NCI-H146 treated with DMSO at 0.1 percent for 48 hours (cell line): ENCODE data around the gene SLC28A1.

Source experiments
- DNase-seq: peaks from one replicate; lab custom pipeline; 2025; ENCODE audit not compliant: unreplicated experiment; lab: John Stamatoyannopoulos, UW

SLC28A1 gene

GRCh38 chr15:84988909-84989644 lies 104.6 kb downstream of the SLC28A1 start:
- DNase-seq = no peak

GRCh38 chr15:84990507-84990906 lies 106.0 kb downstream of the SLC28A1 start:
- no peak for DNase-seq

- DNase-seq = no peak
These were observed 106.7 kb downstream of the SLC28A1 start for GRCh38 chr15:84991014-84991712.

- DNase-seq = no peak
These were observed 107.9 kb downstream of the SLC28A1 start for GRCh38 chr15:84992157-84992944.
